Sigmoid colon (tissue), 7 donors: ENCODE measurements around the gene TENM4. TPM values are rescaled to one million over a fixed set of nuclear protein-coding genes. Genes with fewer than 3 reads are reported as not detected.

Source experiments
- DNase-seq: peaks from one replicate; pipeline ENCODE4 v3.0.0-alpha.2; 2019
- H3K27ac ChIP-seq, 4 donors: fragments of 200-600 bp; sonication (generic); one replicate each; pipeline ENCODE4 v1.5.1; 2016 to 2019; ENCODE audit warnings: mild to moderate bottlenecking in 1 of 4
- H3K27me3 ChIP-seq, 3 donors: fragments of 200-600 bp; sonication (generic); one replicate each; pipeline ENCODE4 v1.5.1; 2019; ENCODE audit warnings: mild to moderate bottlenecking in 1 of 3
- H3K36me3 ChIP-seq, 4 donors: fragments of 200-600 bp; sonication (generic); one replicate each; pipeline ENCODE4 v1.5.1; 2016 to 2019
- H3K4me1 ChIP-seq, 4 donors: fragments of 200-600 bp; sonication (generic); one replicate each; pipeline ENCODE4 v1.5.1; 2017 to 2019
- H3K4me3 ChIP-seq, 4 donors: fragments of 200-600 bp; sonication (generic); one replicate each; pipeline ENCODE4 v1.5.1; 2017 to 2019; ENCODE audit warnings: mild to moderate bottlenecking in 2 of 4, moderate library complexity in 1 of 4
- H3K9me3 ChIP-seq, 4 donors: fragments of 200-600 bp in 3 of 4; sonication (generic) in 3 of 4; one replicate each; pipeline versions ENCODE4 v1.5.1 to v1.6.1; 2013 to 2019
- CTCF ChIP-seq, 4 experiments: fragments of 450-650 bp in 3 of 4; fragments of 200-600 bp in 1 of 4; IDR thresholded peaks; one replicate each; pipeline ENCODE4 v1.5.1; 2016 to 2019; ENCODE audit warnings: antibody characterized with exemption in 4 of 4, mild to moderate bottlenecking in 3 of 4, moderate library complexity in 2 of 4
- EP300 ChIP-seq, 4 donors: sonication (generic); formaldehyde crosslinking; IDR thresholded peaks; one replicate each; pipeline ENCODE4 v1.6.1; 2017; ENCODE audit warnings: antibody characterized with exemption in 4 of 4
- POLR2A ChIP-seq, 2 donors: fragments of 450-650 bp; IDR thresholded peaks; one replicate each; pipeline ENCODE4 v1.6.1; 2016; ENCODE audit warnings: antibody characterized with exemption in 2 of 2, mild to moderate bottlenecking in 2 of 2, moderate library complexity in 2 of 2
- POLR2AphosphoS5 ChIP-seq, 4 donors: sonication (generic); formaldehyde crosslinking; IDR thresholded peaks; one replicate each; pipeline ENCODE4 v1.6.1; 2017; ENCODE audit warnings: antibody characterized with exemption in 4 of 4
- WGBS, 2 donors: extraction: QIAGEN DNeasy Blood & Tissue Kit; methylation state at CpG; one replicate each; pipeline ENCODE4 v1.1.7; 2013; 5-methylcytosine and 5-hydroxymethylcytosine counted together
- intact Hi-C: fragments of 100-400 bp; cut with DNase I; formaldehyde crosslinking; loops from one replicate; pipeline ENCODE4 v1.15.1; 2023
- polyA plus RNA-seq, 3 donors: library from polyadenylated mRNA; stranded (reverse); fragments of 200-250 nt; gene quantifications; one replicate each; pipeline ENCODE4 v1.2.3, GENCODE V29; 2013
- total RNA-seq, 4 donors: library from RNA; depleted of rRNA; stranded (reverse); fragments of >200 nt; gene quantifications; one replicate each; pipeline ENCODE4 v1.1.0, GENCODE V29; 2016
- donor health status: healthy with polysubstance abuse.
- donor health status: Bipolar disorder and iron deficiency.
- donor health status: healthy.

The TENM4 gene
- total and polyA plus RNA-seq, 7 donors = 0.23 to 14.6 (median 1.9) TPM; not detected in 1

- Histone ChIP-seq H3K9me3 (no peaks in the 10 kb centered on the region), H3K4me1 (no peaks in the 10 kb centered on the region), H3K4me3 (no peak overlapping the region), H3K36me3 (no peaks in the 10 kb centered on the region), H3K27ac (no peak overlapping the region), H3K27me3 (no peaks in the 10 kb centered on the region)
- DNase-seq = no peak
- TF ChIP-seq POLR2AphosphoS5 (IDR thresholded peaks at IDR 0.05) (no peak), POLR2A (IDR thresholded peaks at IDR 0.05) (no peak), CTCF (IDR thresholded peaks at IDR 0.05) (no peak), EP300 (IDR thresholded peaks at IDR 0.05) (no peak)
- WGBS, 2 donors = 54 to 66% methylated on average over 6 of the region's 6 CpGs
- intact Hi-C loops = no loop called here
Observed at GRCh38 chr11:79321263-79321662, 119.6 kb downstream of the TENM4 start.

GRCh38 chr11:79314906-79315689 is 125.7 kb downstream of the TENM4 start:
- no peaks in the 10 kb centered on the region for H3K27me3 ChIP-seq
- no peak overlapping the region for H3K27ac ChIP-seq
- 65 to 70% methylated on average over 8 of the region's 8 CpGs for WGBS, 2 donors
- no peak for DNase-seq
- no peaks in the 10 kb centered on the region for H3K4me1 ChIP-seq
- no peaks in the 10 kb centered on the region for H3K9me3 ChIP-seq
- TF ChIP-seq EP300 (IDR thresholded peaks at IDR 0.05) (no peak), CTCF (IDR thresholded peaks at IDR 0.05) (no peak), POLR2A (IDR thresholded peaks at IDR 0.05) (no peak), POLR2AphosphoS5 (IDR thresholded peaks at IDR 0.05) (no peak)
- intact Hi-C loops = no loop called here
- no peak overlapping the region for H3K4me3 ChIP-seq
- no peaks in the 10 kb centered on the region for H3K36me3 ChIP-seq

- 66 to 85% methylated on average over 4 of the region's 4 CpGs for WGBS, 2 donors
- intact Hi-C loops = no loop called here
- H3K27me3 ChIP-seq = no peaks in the 10 kb centered on the region
Observed at GRCh38 chr11:79313530-79313913, 127.3 kb downstream of the TENM4 start.

DNA sequence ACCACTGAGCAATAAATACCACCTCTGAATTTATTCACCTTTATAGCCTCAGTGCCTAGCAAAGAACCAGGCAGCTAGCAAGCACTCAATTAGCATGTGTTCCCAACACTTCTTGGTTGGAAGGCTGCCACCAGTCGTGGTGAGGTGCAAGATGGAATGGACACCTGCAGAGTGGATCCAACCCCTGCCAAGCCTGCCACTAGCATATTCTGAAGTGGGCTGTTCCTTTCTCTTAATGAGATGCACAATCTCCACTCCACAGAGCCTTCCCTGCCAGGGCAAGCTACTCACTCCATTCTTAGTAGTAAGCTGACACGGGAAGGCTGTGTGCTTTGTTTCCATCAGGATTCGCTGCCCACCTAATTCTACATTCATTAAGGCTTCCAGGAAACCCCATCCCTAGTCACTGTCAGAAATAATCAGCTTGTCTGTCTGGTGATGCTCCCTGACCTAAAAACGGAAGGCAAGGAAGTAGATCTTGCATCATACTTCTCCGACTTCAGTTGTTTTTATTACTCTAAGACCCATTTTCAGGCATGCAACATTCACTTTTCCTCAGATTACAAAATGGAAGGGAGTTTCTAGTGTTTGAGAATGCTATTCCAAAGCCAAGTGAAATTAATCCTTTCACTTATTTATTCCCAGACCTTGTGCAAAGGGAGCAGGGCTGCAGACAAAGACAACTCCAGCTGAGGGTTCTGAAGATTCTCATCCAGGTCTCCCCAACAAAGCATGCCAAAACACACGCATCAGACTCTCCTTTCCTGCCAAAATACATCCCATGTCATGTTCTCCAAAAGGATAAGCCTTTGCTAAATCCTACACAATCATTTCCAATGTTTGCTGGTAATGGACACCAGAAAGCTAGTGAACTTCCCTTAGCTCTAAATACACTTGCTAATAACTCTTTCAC is 128.0 kb downstream of the TENM4 start:
- WGBS, 2 donors = 45 to 54% methylated on average over 6 of the region's 6 CpGs
- H3K36me3 ChIP-seq = no peaks in the 10 kb centered on the region
- H3K4me3 ChIP-seq = no peak overlapping the region
- H3K4me1 ChIP-seq = no peaks in the 10 kb centered on the region
- no peaks in the 10 kb centered on the region for H3K9me3 ChIP-seq
- TF ChIP-seq EP300 (IDR thresholded peaks at IDR 0.05) (no peak), POLR2AphosphoS5 (IDR thresholded peaks at IDR 0.05) (no peak), POLR2A (IDR thresholded peaks at IDR 0.05) (no peak), CTCF (IDR thresholded peaks at IDR 0.05) (no peak)
- H3K27ac ChIP-seq = peak overlapping the region in 1 of 4 donors; percentile 31
- no peak for DNase-seq
- intact Hi-C loops = no loop called here
- no peaks in the 10 kb centered on the region for H3K27me3 ChIP-seq

More at GRCh38 chr11:79313530-79313913, 127.3 kb downstream of the TENM4 start:
- TF ChIP-seq CTCF (IDR thresholded peaks at IDR 0.05) (no peak), EP300 (IDR thresholded peaks at IDR 0.05) (no peak), POLR2AphosphoS5 (IDR thresholded peaks at IDR 0.05) (no peak), POLR2A (IDR thresholded peaks at IDR 0.05) (no peak)
- Histone ChIP-seq H3K9me3 (no peaks in the 10 kb centered on the region), H3K36me3 (no peaks in the 10 kb centered on the region), H3K27ac (no peak overlapping the region), H3K4me1 (no peaks in the 10 kb centered on the region), H3K4me3 (no peak overlapping the region)
- DNase-seq = no peak
